Measurements from ENCODE around the gene WDFY2. TPM values are rescaled to one million over a fixed set of nuclear protein-coding genes. Genes with fewer than 3 reads are reported as not detected.

WDFY2 gene
- total and polyA plus RNA-seq, 2 of the 13 experiments (the other 11 are each of a cell fraction or from before 2014, with no cell fraction given): 22.6 to 27.0 TPM

DNA sequence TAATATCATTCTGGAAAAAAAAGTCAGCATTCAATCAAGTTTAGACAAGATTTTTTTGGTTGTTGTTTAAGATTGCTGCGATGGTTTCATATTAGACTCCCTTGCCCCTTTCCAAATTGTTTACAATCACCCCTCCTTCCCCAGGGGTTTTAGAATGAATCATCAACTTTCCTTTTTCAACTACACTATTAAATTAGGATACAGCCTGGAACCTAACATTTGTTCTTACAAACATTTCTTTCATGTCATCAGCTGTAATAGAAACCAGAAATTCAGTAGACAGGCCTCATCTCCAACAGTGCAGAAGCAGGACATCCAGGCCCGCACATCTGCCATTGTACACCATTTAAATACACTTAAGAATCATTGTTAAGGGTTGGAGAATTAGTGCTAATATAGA lies 44.4 kb upstream of the WDFY2 start (continued):
- TF ChIP-seq, protein P1, sequence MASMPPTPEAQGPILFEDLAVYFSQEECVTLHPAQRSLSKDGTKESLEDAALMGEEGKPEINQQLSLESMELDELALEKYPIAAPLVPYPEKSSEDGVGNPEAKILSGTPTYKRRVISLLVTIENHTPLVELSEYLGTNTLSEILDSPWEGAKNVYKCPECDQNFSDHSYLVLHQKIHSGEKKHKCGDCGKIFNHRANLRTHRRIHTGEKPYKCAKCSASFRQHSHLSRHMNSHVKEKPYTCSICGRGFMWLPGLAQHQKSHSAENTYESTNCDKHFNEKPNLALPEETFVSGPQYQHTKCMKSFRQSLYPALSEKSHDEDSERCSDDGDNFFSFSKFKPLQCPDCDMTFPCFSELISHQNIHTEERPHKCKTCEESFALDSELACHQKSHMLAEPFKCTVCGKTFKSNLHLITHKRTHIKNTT (CRISPR knock-in tag; IDR thresholded peaks at IDR 0.05): no peak
- TF ChIP-seq NFATC3 (CRISPR knock-in tag; IDR thresholded peaks at IDR 0.05): no peak
- TF ChIP-seq GATAD2A (CRISPR knock-in tag; IDR thresholded peaks at IDR 0.05): no peak
- TF ChIP-seq TBL1XR1 (IDR thresholded peaks at IDR 0.05; ENCODE audit: borderline replicate concordance, low read length, partially characterized antibody): no peak
- TF ChIP-seq, protein P2, sequence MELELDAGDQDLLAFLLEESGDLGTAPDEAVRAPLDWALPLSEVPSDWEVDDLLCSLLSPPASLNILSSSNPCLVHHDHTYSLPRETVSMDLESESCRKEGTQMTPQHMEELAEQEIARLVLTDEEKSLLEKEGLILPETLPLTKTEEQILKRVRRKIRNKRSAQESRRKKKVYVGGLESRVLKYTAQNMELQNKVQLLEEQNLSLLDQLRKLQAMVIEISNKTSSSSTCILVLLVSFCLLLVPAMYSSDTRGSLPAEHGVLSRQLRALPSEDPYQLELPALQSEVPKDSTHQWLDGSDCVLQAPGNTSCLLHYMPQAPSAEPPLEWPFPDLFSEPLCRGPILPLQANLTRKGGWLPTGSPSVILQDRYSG (CRISPR knock-in tag; IDR thresholded peaks at IDR 0.05): no peak
- no peak for TF ChIP-seq FOXK2 (IDR thresholded peaks at IDR 0.05)

DNA sequence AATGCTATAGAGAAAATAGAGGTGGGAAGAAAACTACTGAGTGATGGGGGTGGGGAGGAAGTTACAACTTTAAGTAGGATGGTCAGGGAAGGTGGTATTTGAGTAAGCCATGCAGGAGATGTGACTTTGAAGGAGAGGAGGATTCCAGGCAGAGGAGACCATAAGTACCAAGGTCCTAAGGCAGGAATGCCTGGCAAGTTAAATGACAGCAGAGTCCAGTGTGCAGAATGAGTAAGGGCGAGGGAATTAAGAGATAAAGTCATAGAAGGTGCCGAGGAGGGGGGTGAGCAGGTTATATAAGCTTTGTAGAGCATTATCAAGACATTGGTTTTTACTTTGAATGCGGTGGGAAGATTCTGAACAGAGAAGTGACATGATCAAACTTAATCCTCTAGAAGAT lies 43.2 kb upstream of the WDFY2 start:
- CTCF ChIA-PET (ENCODE audit: low intra/inter-chr PET ratio, low total read pairs): no interaction called here

More for the DNA sequence above, 43.2 kb upstream of the WDFY2 start:
- BruUV-seq (replicated peaks): no TSS peak
- Histone ChIP-seq H3K27ac (ENCODE audit: extremely low read length, insufficient read depth, low read length) (no peak overlapping the region), H3K36me3 (replicated peaks in 1 of 2; ENCODE audit: control insufficient read depth in 1 of 2, insufficient read depth in 2 of 2, low read length in 2 of 2) (no peaks in the 10 kb centered on the region), H3K4me2 (ENCODE audit: low read depth, low read length) (no peak overlapping the region; the same call in 1 of the 2 replicates), H3K27me3 (ENCODE audit: control insufficient read depth in 1 of 2, insufficient read depth in 2 of 2, low read length in 2 of 2) (no peaks in the 10 kb centered on the region), H3K4me1 (ENCODE audit: insufficient read depth, low read length) (peaks cover 24% of the 10 kb centered on the region), H3K4me3 (replicated peaks in 1 of 3; ENCODE audit: insufficient read depth in 1 of 3, low read depth in 2 of 3, low read length in 3 of 3) (no peak overlapping the region), H4K20me1 (ENCODE audit: insufficient read depth, low read length) (no peaks in the 10 kb centered on the region), H2AFZ (ENCODE audit: low read length) (no peak overlapping the region), H3K79me2 (ENCODE audit: insufficient read depth, low read length) (no peaks in the 10 kb centered on the region), H3K9me3 (ENCODE audit: low read length) (no peaks in the 10 kb centered on the region), H3K9ac (ENCODE audit: insufficient read depth, low read depth, low read length) (no peak overlapping the region)
- 3% methylated on average over 3 of the region's 3 CpGs for WGBS (ENCODE audit: low lambda C conversion rate)
- POLR2A ChIA-PET: interaction anchor here (2.2 kb wide), 1 partner anchor 88 kb away, joined by 14 read pairs; the partner anchor contains the start of gene INTS6
- DNase-seq (ENCODE audit: low spot score): peak; percentile 55
- ATAC-seq: peak; percentile 75
- in situ Hi-C loops (cut with HindIII; ENCODE audit: extremely low pct_ligation_motif_present, low pct_unique_long_range_greater_than_20kb) (no loop called here), intact Hi-C loops (cut with micrococcal nuclease; ENCODE audit: unreplicated experiment) (no loop called here)
- FAIRE-seq: no peak
- TF ChIP-seq TEAD3 (CRISPR knock-in tag; optimal IDR thresholded peaks at IDR 0.05; ENCODE audit: borderline replicate concordance) (peak; percentile 65), ZNF224 (CRISPR knock-in tag; IDR thresholded peaks at IDR 0.05) (no peak), FOSL2 (CRISPR knock-in tag; IDR thresholded peaks at IDR 0.05) (peak; percentile 23; the same call in 1 of the 2 replicates)
- TF ChIP-seq, protein P3, sequence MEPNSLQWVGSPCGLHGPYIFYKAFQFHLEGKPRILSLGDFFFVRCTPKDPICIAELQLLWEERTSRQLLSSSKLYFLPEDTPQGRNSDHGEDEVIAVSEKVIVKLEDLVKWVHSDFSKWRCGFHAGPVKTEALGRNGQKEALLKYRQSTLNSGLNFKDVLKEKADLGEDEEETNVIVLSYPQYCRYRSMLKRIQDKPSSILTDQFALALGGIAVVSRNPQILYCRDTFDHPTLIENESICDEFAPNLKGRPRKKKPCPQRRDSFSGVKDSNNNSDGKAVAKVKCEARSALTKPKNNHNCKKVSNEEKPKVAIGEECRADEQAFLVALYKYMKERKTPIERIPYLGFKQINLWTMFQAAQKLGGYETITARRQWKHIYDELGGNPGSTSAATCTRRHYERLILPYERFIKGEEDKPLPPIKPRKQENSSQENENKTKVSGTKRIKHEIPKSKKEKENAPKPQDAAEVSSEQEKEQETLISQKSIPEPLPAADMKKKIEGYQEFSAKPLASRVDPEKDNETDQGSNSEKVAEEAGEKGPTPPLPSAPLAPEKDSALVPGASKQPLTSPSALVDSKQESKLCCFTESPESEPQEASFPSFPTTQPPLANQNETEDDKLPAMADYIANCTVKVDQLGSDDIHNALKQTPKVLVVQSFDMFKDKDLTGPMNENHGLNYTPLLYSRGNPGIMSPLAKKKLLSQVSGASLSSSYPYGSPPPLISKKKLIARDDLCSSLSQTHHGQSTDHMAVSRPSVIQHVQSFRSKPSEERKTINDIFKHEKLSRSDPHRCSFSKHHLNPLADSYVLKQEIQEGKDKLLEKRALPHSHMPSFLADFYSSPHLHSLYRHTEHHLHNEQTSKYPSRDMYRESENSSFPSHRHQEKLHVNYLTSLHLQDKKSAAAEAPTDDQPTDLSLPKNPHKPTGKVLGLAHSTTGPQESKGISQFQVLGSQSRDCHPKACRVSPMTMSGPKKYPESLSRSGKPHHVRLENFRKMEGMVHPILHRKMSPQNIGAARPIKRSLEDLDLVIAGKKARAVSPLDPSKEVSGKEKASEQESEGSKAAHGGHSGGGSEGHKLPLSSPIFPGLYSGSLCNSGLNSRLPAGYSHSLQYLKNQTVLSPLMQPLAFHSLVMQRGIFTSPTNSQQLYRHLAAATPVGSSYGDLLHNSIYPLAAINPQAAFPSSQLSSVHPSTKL (CRISPR knock-in tag; IDR thresholded peaks at IDR 0.05): 0 out of 2 replicates have a peak, but pooled peaks have one; percentile 16
- TF ChIP-seq, protein P4, sequence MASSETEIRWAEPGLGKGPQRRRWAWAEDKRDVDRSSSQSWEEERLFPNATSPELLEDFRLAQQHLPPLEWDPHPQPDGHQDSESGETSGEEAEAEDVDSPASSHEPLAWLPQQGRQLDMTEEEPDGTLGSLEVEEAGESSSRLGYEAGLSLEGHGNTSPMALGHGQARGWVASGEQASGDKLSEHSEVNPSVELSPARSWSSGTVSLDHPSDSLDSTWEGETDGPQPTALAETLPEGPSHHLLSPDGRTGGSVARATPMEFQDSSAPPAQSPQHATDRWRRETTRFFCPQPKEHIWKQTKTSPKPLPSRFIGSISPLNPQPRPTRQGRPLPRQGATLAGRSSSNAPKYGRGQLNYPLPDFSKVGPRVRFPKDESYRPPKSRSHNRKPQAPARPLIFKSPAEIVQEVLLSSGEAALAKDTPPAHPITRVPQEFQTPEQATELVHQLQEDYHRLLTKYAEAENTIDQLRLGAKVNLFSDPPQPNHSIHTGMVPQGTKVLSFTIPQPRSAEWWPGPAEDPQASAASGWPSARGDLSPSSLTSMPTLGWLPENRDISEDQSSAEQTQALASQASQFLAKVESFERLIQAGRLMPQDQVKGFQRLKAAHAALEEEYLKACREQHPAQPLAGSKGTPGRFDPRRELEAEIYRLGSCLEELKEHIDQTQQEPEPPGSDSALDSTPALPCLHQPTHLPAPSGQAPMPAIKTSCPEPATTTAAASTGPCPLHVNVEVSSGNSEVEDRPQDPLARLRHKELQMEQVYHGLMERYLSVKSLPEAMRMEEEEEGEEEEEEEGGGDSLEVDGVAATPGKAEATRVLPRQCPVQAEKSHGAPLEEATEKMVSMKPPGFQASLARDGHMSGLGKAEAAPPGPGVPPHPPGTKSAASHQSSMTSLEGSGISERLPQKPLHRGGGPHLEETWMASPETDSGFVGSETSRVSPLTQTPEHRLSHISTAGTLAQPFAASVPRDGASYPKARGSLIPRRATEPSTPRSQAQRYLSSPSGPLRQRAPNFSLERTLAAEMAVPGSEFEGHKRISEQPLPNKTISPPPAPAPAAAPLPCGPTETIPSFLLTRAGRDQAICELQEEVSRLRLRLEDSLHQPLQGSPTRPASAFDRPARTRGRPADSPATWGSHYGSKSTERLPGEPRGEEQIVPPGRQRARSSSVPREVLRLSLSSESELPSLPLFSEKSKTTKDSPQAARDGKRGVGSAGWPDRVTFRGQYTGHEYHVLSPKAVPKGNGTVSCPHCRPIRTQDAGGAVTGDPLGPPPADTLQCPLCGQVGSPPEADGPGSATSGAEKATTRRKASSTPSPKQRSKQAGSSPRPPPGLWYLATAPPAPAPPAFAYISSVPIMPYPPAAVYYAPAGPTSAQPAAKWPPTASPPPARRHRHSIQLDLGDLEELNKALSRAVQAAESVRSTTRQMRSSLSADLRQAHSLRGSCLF (CRISPR knock-in tag; IDR thresholded peaks at IDR 0.05; ENCODE audit: borderline replicate concordance): no peak

All from HepG2 (cell line).